Caki2 (cell line): ENCODE data around the gene PODNL1. TPM values are rescaled to one million over a fixed set of nuclear protein-coding genes. Genes with fewer than 3 reads are reported as not detected.
A peak's percentile ranks its signal among the peaks of the same experiment; 100 is the strongest.
"Not testable (repeated sequence)": the region's sequence is repeated elsewhere in the genome, so short reads cannot be mapped to it uniquely, and the experiment has no call there.

Source experiments
- DNase-seq: peaks from one replicate; pipeline ENCODE4 v3.0.0-alpha.2; 2015; ENCODE audit warnings: low read depth
- in situ Hi-C: cut with HindIII; loops from 2 replicates; pipeline ENCODE4 v1.10.0; 2016; ENCODE audit warnings: low sequenced_read_pairs, low pct_unique_long_range_greater_than_20kb, mixed read lengths
- total RNA-seq: library from RNA; depleted of rRNA; stranded (reverse); fragments of >200 nt; shearing (Covaris generic); gene quantifications from 2 replicates; pipeline ENCODE4 v1.2.3, GENCODE V29; 2014; ENCODE audit warnings: low replicate concordance

The PODNL1 gene
- total RNA-seq, 1 experiment from 2014 or later: not detected

- in situ Hi-C loops: no loop called here
- no peak for DNase-seq
Observed at GRCh38 chr19:13976446-13976845, 38.2 kb upstream of the PODNL1 start.

DNA sequence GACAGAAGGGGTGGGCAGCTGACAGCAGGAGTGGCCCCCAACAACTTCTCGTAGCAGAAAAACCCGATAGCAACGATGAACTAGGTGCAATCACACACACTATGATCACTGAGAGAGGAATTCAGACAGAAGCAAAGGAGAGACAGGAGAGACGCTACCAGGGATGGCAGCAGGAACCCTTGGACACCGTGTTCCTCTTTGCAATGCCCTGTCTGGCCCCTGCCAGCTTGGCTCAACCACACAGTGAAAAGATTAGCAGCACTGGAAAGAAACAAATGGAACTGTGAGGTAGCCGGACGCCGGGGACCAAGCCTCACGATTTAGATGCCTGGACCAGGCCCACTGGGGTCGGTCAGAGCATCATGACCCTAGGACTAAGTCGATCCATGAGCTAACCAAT is 37.7 kb upstream of the PODNL1 start:
- in situ Hi-C loops: no loop called here
- no peak for DNase-seq

DNA sequence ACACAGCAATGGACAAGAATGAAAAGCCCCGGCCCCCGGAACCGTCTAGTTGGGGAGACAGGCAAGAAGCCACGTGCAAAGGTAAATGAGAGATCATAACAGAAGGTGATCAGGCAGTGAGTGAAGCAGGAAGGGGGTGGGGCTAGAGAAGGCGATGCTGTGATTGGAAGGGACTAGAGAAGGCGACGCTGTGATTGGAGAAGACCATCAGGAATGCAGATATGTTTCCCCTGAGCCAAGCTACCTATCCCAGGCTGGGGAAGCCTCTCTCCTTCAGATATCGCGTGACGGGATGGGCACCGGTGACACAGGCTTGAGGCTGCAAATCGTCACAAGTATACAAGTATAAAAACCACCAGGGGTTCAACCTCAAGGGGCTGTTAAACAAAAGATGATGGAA is 35.9 kb upstream of the PODNL1 start:
- in situ Hi-C loops: no loop called here
- peak; percentile 95 for DNase-seq

- in situ Hi-C loops: not testable (repeated sequence)
Observed at GRCh38 chr19:13973479-13973878, 35.3 kb upstream of the PODNL1 start.

DNA sequence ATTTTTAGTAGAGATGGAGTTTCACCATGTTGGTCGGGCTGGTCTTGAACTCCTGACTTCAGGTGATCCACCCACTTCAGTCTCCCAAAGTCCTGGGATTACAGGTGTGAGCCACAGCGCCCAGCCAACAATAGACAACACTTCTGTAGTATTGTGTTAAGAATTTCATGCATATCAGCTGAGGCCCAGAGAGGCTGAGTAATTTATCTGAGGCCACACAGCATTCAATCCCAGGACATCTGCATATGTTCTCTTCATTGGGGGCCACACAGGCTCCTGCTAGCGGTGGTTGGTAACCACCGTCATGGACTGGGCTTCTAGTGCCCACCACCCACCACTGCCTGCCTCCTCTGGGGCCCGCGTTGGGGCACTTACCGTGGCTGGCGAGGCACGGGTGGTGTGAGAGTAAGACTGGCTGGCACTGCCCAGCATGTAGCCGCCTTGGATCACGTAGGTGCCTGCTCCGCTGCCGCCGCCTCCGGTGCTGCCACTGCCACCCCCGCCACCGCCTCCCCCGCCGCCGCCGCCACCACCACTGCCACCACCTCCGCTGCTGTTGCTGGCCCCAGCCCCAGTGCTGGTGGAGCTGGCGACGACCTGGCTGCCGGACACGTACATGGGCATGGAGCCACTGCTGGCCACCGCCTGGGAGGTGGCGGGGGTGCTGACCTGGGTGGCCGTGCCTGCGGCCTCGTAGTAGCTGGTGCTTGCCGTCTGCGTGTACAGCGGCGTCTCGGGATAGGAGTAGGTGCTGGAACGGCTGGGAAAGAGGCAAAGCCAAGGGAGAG is 34.3 kb upstream of the PODNL1 start:
- in situ Hi-C loops: no loop called here
- DNase-seq: no peak

More at GRCh38 chr19:13973479-13973878, 35.3 kb upstream of the PODNL1 start:
- DNase-seq: not testable (repeated sequence)

- in situ Hi-C loops, DNase-seq: not testable (repeated sequence)
Observed at GRCh38 chr19:13971868-13972267, 33.7 kb upstream of the PODNL1 start.

DNA sequence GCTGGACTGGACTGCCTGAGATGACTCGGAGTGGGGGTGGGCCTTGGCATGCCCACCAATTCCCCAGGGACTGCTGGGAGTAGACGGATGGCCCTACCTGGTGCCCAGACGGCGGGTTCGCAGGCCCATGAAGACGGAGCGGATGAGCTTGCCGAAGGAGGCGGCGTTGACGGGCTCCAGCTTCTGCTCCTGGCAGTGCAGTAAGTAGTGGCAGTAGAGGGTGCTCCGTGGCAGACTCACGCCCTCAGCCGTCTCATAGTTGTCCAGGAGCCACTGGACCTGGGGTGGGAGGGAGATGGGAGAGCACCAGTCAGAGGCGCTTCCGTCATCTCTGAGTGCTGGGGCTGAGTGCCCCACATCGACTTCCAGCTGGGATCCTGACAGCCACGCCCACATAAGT is 31.7 kb upstream of the PODNL1 start:
- no peak for DNase-seq
- in situ Hi-C loops: no loop called here

DNA sequence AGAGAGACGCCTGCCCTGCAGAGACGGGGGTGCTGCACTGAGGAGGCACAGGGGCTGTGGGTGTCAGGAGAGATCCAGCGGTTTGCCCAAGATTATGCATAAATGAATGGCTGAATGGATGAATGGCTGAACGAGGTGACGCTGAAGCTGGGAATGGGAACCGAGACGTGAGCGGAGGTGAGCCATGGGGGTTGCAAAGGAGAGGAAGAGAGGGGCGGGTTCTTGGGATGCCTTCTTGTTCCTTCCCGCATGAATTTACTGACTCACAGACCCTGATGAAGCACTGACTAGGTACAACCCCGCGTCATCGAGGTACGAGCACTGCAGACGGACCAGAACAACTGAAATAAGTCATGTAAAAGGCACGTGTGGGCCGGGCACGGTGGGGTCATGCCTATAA is 30.8 kb upstream of the PODNL1 start:
- no peak for DNase-seq
- in situ Hi-C loops: no loop called here

DNA sequence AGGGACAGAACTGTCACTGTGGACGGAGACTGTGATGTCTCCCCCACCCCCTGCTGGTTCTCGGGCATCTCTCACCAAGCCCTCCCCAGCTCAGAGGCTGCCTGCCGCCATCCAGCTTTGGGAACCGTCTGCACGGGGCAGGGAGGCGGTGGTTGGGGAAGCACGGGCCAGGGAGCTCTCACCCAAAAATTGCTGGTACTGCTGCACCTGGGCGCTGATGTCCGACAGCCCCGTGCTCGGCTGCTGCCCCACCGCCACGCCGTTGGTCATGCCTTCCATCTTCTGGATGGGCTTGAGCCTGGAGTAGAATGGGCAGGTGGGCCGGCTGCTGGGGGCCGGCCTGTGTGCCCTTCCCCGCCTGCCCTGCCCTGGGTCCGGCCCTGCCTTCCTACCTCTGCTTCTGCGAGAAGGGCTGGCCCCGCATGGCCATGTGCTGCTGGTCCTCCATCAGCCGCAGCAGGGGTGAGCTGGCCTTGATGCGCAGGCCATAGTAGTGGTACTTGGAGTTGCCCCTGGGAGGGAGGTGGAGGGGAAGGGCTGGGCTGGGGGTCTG is 30.2 kb upstream of the PODNL1 start:
- in situ Hi-C loops: no loop called here

DNA sequence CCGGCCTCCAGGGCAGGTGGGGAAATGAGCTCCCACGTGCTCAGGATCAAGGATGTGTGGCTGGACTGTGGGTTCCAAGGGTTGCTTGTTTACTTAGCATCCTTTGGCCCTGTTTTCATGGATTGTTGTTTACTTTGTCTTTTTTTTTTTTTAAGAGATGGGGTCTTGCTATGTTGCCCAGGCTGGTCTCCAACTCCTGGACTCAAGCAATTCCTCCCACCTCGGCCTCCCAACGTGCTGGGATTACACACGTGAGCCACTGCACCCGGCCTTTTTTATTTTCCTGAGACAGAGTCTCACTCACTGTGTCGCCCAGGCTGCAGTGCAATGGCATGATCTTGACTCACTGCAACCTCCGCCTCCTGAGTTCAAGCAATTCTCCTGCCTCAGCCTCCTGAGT is 29.0 kb upstream of the PODNL1 start:
- in situ Hi-C loops, DNase-seq: not testable (repeated sequence)

More for the DNA sequence above, 30.2 kb upstream of the PODNL1 start:
- no peak for DNase-seq

- in situ Hi-C loops: no loop called here
- no peak for DNase-seq
Observed at GRCh38 chr19:13966684-13967128, 28.5 kb upstream of the PODNL1 start.

GRCh38 chr19:13965926-13966683 is 27.9 kb upstream of the PODNL1 start:
- DNase-seq: no peak
- in situ Hi-C loops: no loop called here

DNA sequence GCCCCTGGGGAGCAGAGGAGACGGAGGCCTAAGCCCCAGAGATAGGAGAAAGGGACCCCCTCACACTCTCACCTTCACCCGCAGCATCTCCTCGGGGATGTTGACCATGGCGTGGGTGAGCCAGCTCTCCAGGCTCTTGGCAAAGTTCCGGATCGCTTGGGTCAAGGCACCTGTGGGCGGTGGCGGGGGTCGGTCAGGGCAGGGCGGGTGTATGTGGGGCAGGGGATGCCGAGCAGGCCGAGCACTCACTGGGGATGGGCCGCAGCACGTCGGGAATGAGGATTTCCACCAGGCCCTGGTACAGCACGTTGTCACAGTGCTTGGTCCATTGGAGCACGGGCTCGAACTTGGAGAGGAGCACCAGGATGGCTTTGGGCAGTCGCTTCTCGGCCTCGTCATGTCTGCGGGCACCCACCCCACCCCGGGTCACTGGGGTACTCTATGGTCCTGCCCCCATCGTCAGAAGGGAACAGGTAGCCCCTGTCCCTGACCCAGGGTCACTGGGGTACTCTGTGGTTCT is 27.2 kb upstream of the PODNL1 start:
- in situ Hi-C loops: no loop called here

GRCh38 chr19:13964776-13965175 is 26.6 kb upstream of the PODNL1 start:
- DNase-seq: peak; percentile 17
- in situ Hi-C loops: no loop called here

More for the DNA sequence above, 27.2 kb upstream of the PODNL1 start:
- DNase-seq: no peak

GRCh38 chr19:13963603-13964105 is 25.4 kb upstream of the PODNL1 start:
- in situ Hi-C loops: no loop called here
- DNase-seq: no peak

- DNase-seq: no peak
- in situ Hi-C loops: no loop called here
Observed at GRCh38 chr19:13962699-13963602, 24.7 kb upstream of the PODNL1 start.

DNA sequence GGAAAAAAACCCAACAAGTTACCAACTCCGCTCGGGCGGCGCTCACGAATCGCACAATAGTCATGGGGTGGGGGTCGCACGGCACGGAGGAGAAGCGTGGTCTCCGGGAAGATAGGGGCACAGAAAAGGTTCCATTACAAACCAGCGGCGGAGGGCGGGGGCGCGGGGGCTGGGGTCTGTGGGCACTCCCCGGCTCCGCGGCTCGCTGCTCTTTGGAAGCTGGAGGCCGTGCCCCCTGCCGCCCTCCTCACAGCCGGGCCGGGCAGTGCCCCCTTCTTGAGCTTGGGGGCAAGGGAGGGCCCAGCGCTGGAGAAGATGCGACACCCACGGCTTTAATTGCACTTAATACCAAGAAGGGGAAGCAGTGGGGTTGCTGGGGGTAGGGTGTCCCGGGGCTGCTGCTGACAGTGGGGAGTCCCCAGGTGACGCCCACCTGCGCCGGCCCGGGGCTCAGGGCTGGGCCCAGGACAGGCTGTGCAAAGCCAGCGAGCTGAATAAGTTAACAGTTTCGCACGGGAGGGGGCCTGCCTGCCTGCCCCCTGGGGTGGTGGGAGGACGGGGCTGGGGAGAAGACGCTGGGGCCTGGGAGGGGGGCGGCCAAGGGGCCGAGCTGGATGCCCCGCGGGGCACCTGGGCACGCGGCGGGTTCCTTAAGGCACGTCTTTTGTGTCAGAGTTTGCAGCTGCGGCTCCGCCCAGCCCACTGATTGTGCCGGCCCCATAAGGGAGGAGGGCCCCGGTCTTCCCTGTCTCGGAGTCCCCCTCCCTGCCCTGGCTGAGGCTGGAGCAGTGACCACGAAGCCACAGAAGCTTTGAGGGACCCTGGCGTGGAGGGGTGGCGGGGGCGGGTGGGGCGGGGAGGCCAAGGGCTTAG is 23.8 kb upstream of the PODNL1 start:
- no peak for DNase-seq
- in situ Hi-C loops: no loop called here
